H1 (cell line): ENCODE results near the gene HELZ2. TPM values are rescaled to one million over a fixed set of nuclear protein-coding genes. Genes with fewer than 3 reads are reported as not detected.

Source experiments
- CREB1 ChIP-seq: IDR thresholded peaks from 2 replicates; pipeline ENCODE4 v1.6.1; 2012; ENCODE audit warnings: inconsistent platforms
- EZH2 ChIP-seq: fragments of 200-600 bp; sonication (generic); IDR thresholded peaks from 2 replicates; pipeline ENCODE4 v1.7.1; 2012; ENCODE audit warnings: low read depth, mild to moderate bottlenecking, moderate library complexity, low read length, inconsistent platforms; ENCODE audit not compliant: severe bottlenecking
- MAFK ChIP-seq: IDR thresholded peaks from 2 replicates; pipeline ENCODE4 v1.6.1; 2012; ENCODE audit warnings: low read depth, mild to moderate bottlenecking, improper control_type of control experiment, low read length
- POLR2AphosphoS5 ChIP-seq: IDR thresholded peaks from 2 replicates; pipeline ENCODE4 v1.6.1; 2011; ENCODE audit warnings: low read depth, low read length
- RNF2 ChIP-seq: fragments of 200-900, 300-1000 bp; sonication (generic); IDR thresholded peaks from 2 replicates; pipeline ENCODE4 v1.7.1; 2016; ENCODE audit warnings: borderline replicate concordance, low read depth, mild to moderate bottlenecking, antibody characterized with exemption, low read length; ENCODE audit not compliant: poor library complexity, severe bottlenecking; ENCODE audit errors: missing control alignments
- TAF1 ChIP-seq: IDR thresholded peaks from 2 replicates; pipeline ENCODE4 v1.6.1; 2011; ENCODE audit warnings: mild to moderate bottlenecking, low read depth, low read length
- polyA plus RNA-seq, 7 experiments: library from polyadenylated mRNA; depleted of rRNA in 3 of 7; stranded (reverse) in 5 of 7; unstranded in 2 of 7; fragments of >200 nt in 5 of 7; fragments of 200-250 nt in 2 of 7; gene quantifications; 1 replicate in 5 of 7; 2 replicates in 1 of 7; 4 replicates in 1 of 7; pipeline versions ENCODE4 v1.2.1 to v1.2.3, GENCODE V29; 2011 to 2013; ENCODE audit warnings: missing spikeins in 2 of 7, mixed read lengths in 2 of 7
- total RNA-seq: library from RNA; stranded (reverse); fragmentation: NEBNext Ultra II Directional; extraction: Animal tissue kit (Norgen Biotek cat#: 25700); gene quantifications from 2 replicates; pipeline ENCODE4 v1.2.1, GENCODE V29; 2021

Gene HELZ2
- total and polyA plus RNA-seq, 2 of the 8 experiments (the other 6 are each of a cell fraction or from before 2014, with no cell fraction given): 7.9 to 17.5 TPM

DNA sequence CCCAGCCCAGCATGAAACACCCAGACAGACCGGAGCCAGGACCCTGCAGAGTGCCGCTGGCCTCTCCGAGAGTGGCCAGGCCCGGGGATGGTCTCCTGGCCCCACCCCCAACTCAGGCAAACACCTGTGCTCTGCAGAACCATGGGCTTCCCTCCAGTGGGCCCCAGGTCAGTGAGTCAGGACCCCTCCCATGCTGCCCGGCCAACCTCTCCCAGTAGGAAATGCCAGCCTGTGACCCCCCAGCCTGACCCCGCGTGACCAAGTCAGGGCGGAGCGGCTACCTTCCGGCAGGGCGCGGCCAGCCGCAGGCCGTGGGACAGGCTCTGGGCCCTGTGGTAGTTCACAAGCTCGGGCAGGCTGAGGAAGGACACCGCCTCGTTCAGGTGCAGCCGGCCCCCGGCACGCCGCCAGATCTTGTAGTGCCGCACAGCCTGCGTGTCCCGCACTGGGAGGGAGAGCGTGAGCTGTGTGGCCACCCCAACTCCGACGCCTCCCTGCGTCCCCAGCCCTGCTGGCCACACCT is 40.1 kb downstream of the HELZ2 start (continued):
- no peak for TF ChIP-seq TAF1
- no peak for TF ChIP-seq CREB1
- no peak for TF ChIP-seq RNF2
- no peak for TF ChIP-seq MAFK
- TF ChIP-seq EZH2: no peak
- TF ChIP-seq POLR2AphosphoS5: no peak
- TF ChIP-seq, all 59 proteins: peak for 0
